ENCODE data around the gene PKD1L1. TPM values are rescaled to one million over a fixed set of nuclear protein-coding genes. Genes with fewer than 3 reads are reported as not detected.

Gene PKD1L1
- polyA plus RNA-seq, 2 of the 4 experiments (the other 2 are of a cell fraction): 0.21 TPM

DNA sequence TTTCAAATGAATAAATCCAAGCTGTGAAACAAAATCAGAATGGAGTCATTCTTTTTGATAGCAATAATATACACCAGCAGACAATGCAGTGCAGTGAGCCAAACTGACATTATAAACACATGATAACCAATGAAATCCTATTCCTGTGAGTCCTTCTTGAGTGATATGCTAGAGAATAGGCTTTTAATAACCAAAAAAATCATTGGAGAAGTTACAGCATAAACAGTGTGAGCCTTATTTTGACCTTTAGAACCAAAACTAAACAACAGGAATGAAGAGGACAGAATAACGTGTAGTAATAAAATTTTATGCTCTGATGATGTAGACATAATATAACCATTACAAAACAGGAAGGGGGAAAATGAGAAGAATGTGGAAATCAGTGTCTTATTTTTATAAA, 22.5 kb upstream of the PKD1L1 start:
- no peak for ATAC-seq
- Histone ChIP-seq H3K9me3 (no peaks in the 10 kb centered on the region), H3K27ac (no peak overlapping the region), H3K4me2 (no peak overlapping the region), H3K4me1 (no peaks in the 10 kb centered on the region), H3K4me3 (no peak overlapping the region)
- CTCF ChIA-PET: interaction anchor here (0.7 to 1.3 kb wide), 4 partner anchors 17 to 704 kb away, joined by 3 to 5 read pairs (median 3); no protein-coding TSS in a partner anchor
- POLR2A ChIA-PET: interaction anchor here (0.7 kb wide), 1 partner anchor 308 kb away, joined by 3 read pairs; no protein-coding TSS in a partner anchor
- TF ChIP-seq, protein P1, sequence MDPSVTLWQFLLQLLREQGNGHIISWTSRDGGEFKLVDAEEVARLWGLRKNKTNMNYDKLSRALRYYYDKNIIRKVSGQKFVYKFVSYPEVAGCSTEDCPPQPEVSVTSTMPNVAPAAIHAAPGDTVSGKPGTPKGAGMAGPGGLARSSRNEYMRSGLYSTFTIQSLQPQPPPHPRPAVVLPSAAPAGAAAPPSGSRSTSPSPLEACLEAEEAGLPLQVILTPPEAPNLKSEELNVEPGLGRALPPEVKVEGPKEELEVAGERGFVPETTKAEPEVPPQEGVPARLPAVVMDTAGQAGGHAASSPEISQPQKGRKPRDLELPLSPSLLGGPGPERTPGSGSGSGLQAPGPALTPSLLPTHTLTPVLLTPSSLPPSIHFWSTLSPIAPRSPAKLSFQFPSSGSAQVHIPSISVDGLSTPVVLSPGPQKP (IDR thresholded peaks at IDR 0.05; ENCODE audit: low read depth, low read length): no peak
- TF ChIP-seq RNF2 (IDR thresholded peaks at IDR 0.05; ENCODE audit: borderline replicate concordance, low read depth) (no peak), GATA3 (IDR thresholded peaks at IDR 0.05; ENCODE audit: borderline replicate concordance) (no peak), FOSL2 (IDR thresholded peaks at IDR 0.05) (no peak), FOSL2 (CRISPR knock-in tag; IDR thresholded peaks at IDR 0.05) (no peak), EP300 (IDR thresholded peaks at IDR 0.05) (no peak), JUN (IDR thresholded peaks at IDR 0.05) (no peak), KDM5A (IDR thresholded peaks at IDR 0.05) (no peak), MAZ (IDR thresholded peaks at IDR 0.05; ENCODE audit: borderline replicate concordance, low read depth, low read length) (no peak)
- TF ChIP-seq, protein P2, sequence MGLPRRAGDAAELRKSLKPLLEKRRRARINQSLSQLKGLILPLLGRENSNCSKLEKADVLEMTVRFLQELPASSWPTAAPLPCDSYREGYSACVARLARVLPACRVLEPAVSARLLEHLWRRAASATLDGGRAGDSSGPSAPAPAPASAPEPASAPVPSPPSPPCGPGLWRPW (IDR thresholded peaks at IDR 0.05): no peak
- TF ChIP-seq, protein P3, sequence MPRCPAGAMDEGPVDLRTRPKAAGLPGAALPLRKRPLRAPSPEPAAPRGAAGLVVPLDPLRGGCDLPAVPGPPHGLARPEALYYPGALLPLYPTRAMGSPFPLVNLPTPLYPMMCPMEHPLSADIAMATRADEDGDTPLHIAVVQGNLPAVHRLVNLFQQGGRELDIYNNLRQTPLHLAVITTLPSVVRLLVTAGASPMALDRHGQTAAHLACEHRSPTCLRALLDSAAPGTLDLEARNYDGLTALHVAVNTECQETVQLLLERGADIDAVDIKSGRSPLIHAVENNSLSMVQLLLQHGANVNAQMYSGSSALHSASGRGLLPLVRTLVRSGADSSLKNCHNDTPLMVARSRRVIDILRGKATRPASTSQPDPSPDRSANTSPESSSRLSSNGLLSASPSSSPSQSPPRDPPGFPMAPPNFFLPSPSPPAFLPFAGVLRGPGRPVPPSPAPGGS (IDR thresholded peaks at IDR 0.05): no peak
- TF ChIP-seq, protein P4, sequence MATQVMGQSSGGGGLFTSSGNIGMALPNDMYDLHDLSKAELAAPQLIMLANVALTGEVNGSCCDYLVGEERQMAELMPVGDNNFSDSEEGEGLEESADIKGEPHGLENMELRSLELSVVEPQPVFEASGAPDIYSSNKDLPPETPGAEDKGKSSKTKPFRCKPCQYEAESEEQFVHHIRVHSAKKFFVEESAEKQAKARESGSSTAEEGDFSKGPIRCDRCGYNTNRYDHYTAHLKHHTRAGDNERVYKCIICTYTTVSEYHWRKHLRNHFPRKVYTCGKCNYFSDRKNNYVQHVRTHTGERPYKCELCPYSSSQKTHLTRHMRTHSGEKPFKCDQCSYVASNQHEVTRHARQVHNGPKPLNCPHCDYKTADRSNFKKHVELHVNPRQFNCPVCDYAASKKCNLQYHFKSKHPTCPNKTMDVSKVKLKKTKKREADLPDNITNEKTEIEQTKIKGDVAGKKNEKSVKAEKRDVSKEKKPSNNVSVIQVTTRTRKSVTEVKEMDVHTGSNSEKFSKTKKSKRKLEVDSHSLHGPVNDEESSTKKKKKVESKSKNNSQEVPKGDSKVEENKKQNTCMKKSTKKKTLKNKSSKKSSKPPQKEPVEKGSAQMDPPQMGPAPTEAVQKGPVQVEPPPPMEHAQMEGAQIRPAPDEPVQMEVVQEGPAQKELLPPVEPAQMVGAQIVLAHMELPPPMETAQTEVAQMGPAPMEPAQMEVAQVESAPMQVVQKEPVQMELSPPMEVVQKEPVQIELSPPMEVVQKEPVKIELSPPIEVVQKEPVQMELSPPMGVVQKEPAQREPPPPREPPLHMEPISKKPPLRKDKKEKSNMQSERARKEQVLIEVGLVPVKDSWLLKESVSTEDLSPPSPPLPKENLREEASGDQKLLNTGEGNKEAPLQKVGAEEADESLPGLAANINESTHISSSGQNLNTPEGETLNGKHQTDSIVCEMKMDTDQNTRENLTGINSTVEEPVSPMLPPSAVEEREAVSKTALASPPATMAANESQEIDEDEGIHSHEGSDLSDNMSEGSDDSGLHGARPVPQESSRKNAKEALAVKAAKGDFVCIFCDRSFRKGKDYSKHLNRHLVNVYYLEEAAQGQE (IDR thresholded peaks at IDR 0.05): no peak
- WGBS (ENCODE audit: missing lambda C conversion rate): 63% methylated on average over 1 of the region's 1 CpG
- no peak for FAIRE-seq
- no peak for DNase-seq (ENCODE audit: low read depth in 1 of 2, low spot score in 1 of 2)

DNA sequence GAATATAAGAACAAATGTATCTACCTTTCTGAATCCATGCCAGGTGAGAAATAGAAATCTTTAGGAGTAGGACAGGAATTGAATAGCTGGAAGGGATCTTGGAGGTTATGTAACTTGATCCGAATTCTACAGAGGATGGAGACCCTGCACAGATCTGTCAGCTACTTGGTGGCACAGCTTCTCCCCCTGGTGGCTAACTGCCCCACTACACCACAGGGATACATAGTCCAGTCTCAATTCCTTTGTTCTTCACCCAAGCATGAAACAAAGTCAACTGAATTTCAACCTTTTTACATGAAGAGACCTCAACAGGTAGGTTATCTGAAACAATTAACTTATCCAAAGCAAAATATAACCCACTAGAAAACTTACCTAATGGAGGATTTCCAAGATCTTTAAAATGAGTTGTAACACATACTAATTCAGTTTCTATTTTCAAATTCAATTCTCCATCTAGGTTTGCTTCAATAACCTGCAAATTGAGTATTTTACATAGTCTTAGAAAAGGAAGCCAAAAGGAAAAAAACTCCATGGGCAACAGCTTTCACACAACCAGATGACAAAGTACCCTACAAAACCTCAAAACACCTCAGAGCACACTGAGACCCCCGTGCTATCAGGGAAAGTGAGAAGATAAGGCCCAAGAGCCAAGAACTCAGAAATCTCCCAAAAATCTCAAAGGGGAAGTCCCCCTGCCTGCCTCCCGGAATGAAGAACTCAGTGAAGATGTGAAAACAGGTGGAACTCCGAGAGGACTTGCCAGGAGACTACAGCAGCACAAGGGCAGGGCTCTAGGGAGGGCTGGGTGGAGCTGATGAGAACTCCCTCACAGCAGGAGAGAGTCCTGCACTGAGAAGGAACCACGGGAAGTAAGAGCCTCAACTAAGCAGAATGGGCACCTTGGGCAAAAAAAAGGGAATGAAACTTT, 20.8 kb upstream of the PKD1L1 start:
- H3K9me3 ChIP-seq: no peaks in the 10 kb centered on the region
- 61% methylated on average over 5 of the region's 5 CpGs for WGBS (ENCODE audit: missing lambda C conversion rate)
- CTCF ChIA-PET: interaction anchor here (0.6 to 6.5 kb wide), 19 partner anchors 8 to 705 kb away, joined by 3 to 37 read pairs (median 5); partner anchors contain the start of genes HUS1 and PKD1L1
- POLR2A ChIA-PET: no interaction called here
- H3K4me2 ChIP-seq: no peak overlapping the region
- FAIRE-seq: peak; percentile 39
- TF ChIP-seq EHMT2 (IDR thresholded peaks at IDR 0.05; ENCODE audit: low read depth) (no peak), NR3C1 (IDR thresholded peaks at IDR 0.05) (no peak), ZNF302 (CRISPR knock-in tag; IDR thresholded peaks at IDR 0.05) (no peak), RNF2 (IDR thresholded peaks at IDR 0.05; ENCODE audit: borderline replicate concordance, low read depth) (no peak), BHLHE40 (IDR thresholded peaks at IDR 0.05; ENCODE audit: low read depth, low read length) (no peak), CHD4 (IDR thresholded peaks at IDR 0.05; ENCODE audit: borderline replicate concordance) (no peak), RAD21 (conservative IDR thresholded peaks at IDR 0.05 in 1 of 2, IDR thresholded peaks at IDR 0.05 in 1 of 2) (peak; percentile 73 to 83), SMC3 (IDR thresholded peaks at IDR 0.05) (peak; percentile 79)
- TF ChIP-seq, protein P5, sequence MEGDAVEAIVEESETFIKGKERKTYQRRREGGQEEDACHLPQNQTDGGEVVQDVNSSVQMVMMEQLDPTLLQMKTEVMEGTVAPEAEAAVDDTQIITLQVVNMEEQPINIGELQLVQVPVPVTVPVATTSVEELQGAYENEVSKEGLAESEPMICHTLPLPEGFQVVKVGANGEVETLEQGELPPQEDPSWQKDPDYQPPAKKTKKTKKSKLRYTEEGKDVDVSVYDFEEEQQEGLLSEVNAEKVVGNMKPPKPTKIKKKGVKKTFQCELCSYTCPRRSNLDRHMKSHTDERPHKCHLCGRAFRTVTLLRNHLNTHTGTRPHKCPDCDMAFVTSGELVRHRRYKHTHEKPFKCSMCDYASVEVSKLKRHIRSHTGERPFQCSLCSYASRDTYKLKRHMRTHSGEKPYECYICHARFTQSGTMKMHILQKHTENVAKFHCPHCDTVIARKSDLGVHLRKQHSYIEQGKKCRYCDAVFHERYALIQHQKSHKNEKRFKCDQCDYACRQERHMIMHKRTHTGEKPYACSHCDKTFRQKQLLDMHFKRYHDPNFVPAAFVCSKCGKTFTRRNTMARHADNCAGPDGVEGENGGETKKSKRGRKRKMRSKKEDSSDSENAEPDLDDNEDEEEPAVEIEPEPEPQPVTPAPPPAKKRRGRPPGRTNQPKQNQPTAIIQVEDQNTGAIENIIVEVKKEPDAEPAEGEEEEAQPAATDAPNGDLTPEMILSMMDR (IDR thresholded peaks at IDR 0.05): peak; percentile 79
- H3K4me1 ChIP-seq: no peaks in the 10 kb centered on the region
- no peak overlapping the region for H3K27ac ChIP-seq
- no peak overlapping the region for H3K4me3 ChIP-seq
- peak; percentile 81 to 96 for ATAC-seq
- peak; percentile 75 to 82 for DNase-seq (ENCODE audit: low read depth in 1 of 2, low spot score in 1 of 2)
